HG02678 (cell line): ENCODE measurements around the gene TMEM74B.

Experiments
- ATAC-seq: cut with Tn5 transposase; IDR thresholded peaks from one replicate; pipeline ENCODE4 v1.9.1; 2021; ENCODE audit warnings: mild to moderate bottlenecking, moderate library complexity; ENCODE audit not compliant: unreplicated experiment

TMEM74B gene

GRCh38 chr20:1206366-1207148 lies 21.8 kb upstream of the TMEM74B start:
- ATAC-seq, result no peak

- no peak for ATAC-seq
These were observed 21.0 kb upstream of the TMEM74B start for GRCh38 chr20:1205802-1206201.

GRCh38 chr20:1204576-1204975 lies 19.8 kb upstream of the TMEM74B start:
- ATAC-seq, result no peak

- ATAC-seq, result no peak
These were observed 19.3 kb upstream of the TMEM74B start for GRCh38 chr20:1204113-1204512.

- ATAC-seq, result no peak
These were observed 18.8 kb upstream of the TMEM74B start for GRCh38 chr20:1203630-1204029.

- no peak for ATAC-seq
These were observed 18.2 kb upstream of the TMEM74B start, which contains the start of gene C20orf202 for GRCh38 chr20:1202762-1203504. TSS of gene C20orf202 (plus strand) at chr20:1203454. CDS start at chr20:1203586, 132 bp downstream.

- ATAC-seq, result no peak
These were observed 15.2 kb upstream of the TMEM74B start for GRCh38 chr20:1199964-1200363.

- ATAC-seq, result no peak
These were observed 14.6 kb upstream of the TMEM74B start for GRCh38 chr20:1199212-1199873.

GRCh38 chr20:1198751-1199150 lies 14.0 kb upstream of the TMEM74B start:
- no peak for ATAC-seq

- no peak for ATAC-seq
These were observed 13.0 kb upstream of the TMEM74B start for GRCh38 chr20:1197801-1198200.

GRCh38 chr20:1196634-1197033 lies 11.9 kb upstream of the TMEM74B start:
- no peak for ATAC-seq

GRCh38 chr20:1195226-1195625 lies 10.4 kb upstream of the TMEM74B start:
- no peak for ATAC-seq

- no peak for ATAC-seq
These were observed 6.5 kb upstream of the TMEM74B start for GRCh38 chr20:1191299-1191698.

GRCh38 chr20:1190847-1191246 lies 6.1 kb upstream of the TMEM74B start:
- ATAC-seq, result no peak

GRCh38 chr20:1189827-1190226 lies 5.0 kb upstream of the TMEM74B start:
- ATAC-seq, result no peak

GRCh38 chr20:1188347-1188746 lies 3.6 kb upstream of the TMEM74B start:
- no peak for ATAC-seq

GRCh38 chr20:1187605-1188171 lies 2.9 kb upstream of the TMEM74B start:
- no peak for ATAC-seq

- ATAC-seq, result no peak
These were observed 1.7 kb upstream of the TMEM74B start for GRCh38 chr20:1186367-1186991.

- no peak for ATAC-seq
These were observed 1.1 kb upstream of the TMEM74B start for GRCh38 chr20:1185790-1186334.

GRCh38 chr20:1185316-1185741 lies 548 bp upstream of the TMEM74B start:
- ATAC-seq, result no peak

- ATAC-seq, result no peak
These were observed 532 bp downstream of the TMEM74B start for GRCh38 chr20:1184260-1184637.
